Astrocyte of the cerebellum (primary cell): ENCODE data around the gene AMBP.

ENCODE experiments used
- DNase-seq: peaks from one replicate; pipeline ENCODE4 v3.0.0-alpha.2; 2011; ENCODE audit warnings: low read depth
- H3K4me3 ChIP-seq: 2 replicates; pipeline ENCODE4 v1.5.1; 2011; ENCODE audit warnings: mild to moderate bottlenecking, low read depth, low read length, moderate library complexity
- CTCF ChIP-seq: IDR thresholded peaks from 2 replicates; pipeline ENCODE4 v1.5.1; 2012; ENCODE audit warnings: low read length, low read depth, moderate library complexity, mild to moderate bottlenecking; ENCODE audit errors: missing control alignments
- in situ Hi-C: cut with HindIII; loops from 2 replicates; pipeline ENCODE4 v1.10.0; 2017; ENCODE audit warnings: low sequenced_read_pairs

AMBP gene

DNA sequence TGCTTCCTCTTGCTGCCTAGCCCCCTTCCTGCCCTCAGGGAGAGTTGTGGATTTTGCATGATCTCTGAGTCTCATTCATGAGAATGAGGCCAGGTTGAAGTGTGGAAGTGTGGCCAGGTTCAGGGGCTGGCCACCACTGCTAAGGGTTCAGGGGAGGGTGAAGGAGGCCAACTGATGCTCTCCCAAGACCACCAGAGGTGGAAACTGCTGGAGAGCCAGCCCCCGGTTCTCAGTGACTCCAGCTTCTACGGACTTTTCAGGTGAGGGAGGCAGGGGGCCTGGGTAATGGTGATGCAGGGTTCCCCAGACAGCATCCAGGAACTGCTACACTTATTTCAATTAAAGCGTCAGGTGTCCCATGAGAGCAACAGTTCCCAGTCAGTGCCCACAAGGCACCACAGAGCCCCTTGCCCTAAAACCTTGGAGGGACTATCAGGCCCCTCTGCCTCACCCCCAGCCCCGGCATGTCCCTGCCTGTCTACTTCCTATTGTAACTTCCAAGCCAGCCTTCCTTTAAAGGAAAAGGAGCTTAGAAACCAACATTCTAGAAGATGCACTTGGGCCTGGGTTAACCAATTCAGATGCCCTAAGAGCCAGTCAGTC, 50.1 kb downstream of the AMBP start:
- in situ Hi-C loops, result no loop called here
- H3K4me3 ChIP-seq, result no peak overlapping the region
- no peak for DNase-seq
- no peak for TF ChIP-seq CTCF

DNA sequence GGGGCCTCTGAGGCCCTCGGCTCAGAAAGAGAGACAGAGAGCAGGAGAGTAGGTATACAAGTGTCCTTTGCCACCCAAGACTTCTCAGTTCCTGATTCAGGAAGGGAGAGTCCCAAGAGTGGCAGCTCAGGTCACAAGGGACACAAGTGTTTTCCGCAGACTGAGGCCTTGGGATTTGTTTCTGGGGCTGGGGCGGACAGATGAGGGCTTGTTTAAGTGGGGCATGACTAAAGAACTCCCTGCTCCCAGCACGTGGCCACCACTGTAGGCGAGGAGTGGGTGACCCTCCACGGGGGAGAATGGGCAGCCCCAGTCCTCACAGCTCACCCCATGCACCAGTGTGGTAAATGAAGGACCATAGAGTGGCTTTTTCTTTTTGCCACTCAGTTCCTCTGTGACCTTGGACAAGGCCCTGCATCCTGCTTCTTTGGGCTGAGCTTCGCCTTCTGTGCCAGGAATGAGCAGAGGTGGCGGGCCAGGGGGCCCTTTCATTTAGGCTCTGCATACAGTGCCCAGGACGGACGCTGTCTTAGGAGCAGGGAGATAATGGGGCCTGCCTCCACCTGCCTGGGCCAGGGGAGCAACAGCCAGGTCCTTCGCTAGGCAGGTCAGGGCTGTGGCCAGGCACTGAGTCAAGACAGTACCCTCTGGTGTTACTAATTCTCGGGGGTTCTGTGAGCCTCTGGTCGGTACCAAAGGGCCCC, 50.8 kb downstream of the AMBP start:
- TF ChIP-seq CTCF, result no peak
- H3K4me3 ChIP-seq, result no peak overlapping the region
- no peak for DNase-seq
- in situ Hi-C loops, result no loop called here

DNA sequence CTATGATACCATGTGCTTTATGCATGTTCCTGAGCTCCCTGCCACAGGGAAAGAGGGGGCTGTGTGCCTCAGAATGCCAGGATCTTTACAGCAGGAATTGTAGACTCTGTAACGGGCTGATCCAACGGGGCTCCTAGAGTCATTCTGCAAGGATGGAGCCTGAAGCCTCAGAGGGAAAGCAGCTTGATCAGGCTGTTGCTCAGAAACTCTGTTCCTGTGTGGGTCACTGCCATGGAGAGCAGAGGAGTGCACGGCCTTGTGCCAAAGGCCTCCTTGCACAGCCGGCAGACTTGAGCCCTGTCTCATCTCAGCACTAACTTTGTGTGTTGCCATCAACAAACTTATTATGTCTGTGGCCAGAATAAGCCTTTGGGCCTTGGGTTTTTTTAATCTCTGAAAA, 51.8 kb downstream of the AMBP start:
- no peak for DNase-seq
- no peak overlapping the region for H3K4me3 ChIP-seq
- in situ Hi-C loops, result no loop called here
- TF ChIP-seq CTCF, result no peak

- TF ChIP-seq CTCF, result no peak
- in situ Hi-C loops, result no loop called here
- no peak for DNase-seq
- H3K4me3 ChIP-seq, result no peak overlapping the region
These were observed 52.3 kb downstream of the AMBP start for GRCh38 chr9:114025760-114026159.

- no peak for TF ChIP-seq CTCF
These were observed 52.8 kb downstream of the AMBP start for GRCh38 chr9:114025196-114025753.

DNA sequence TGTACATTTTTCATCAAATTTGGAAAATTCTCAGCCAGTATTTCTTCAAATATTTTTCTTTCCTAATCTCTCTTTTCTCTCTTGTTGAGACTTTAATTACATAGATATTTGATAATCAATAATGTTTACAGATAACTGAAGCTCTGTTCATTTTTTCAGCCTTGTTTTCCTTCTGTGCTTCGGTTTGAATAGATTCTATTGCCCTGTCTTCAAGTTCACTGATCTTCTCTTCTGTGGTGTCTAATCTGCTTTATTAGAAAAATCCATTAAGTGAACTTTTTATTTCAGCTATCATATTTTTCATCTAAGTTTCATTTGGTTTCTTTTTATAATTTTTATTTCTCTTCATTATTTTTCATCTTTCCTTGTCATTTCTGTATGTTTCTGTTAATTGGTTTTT, 54.1 kb downstream of the AMBP start:
- no peak for DNase-seq
- in situ Hi-C loops, result loop anchor here (25.0 kb wide), 1 partner anchor 212 kb away; no protein-coding TSS in a partner anchor
- no peak overlapping the region for H3K4me3 ChIP-seq
- TF ChIP-seq CTCF, result no peak

More at GRCh38 chr9:114025196-114025753, 52.8 kb downstream of the AMBP start:
- no peak for DNase-seq
- in situ Hi-C loops, result no loop called here
- no peak overlapping the region for H3K4me3 ChIP-seq
